BJ (cell line): ENCODE data around the gene ZNF91. TPM values are rescaled to one million over a fixed set of nuclear protein-coding genes. Genes with fewer than 3 reads are reported as not detected.
"Not testable (repeated sequence)": the region's sequence is repeated elsewhere in the genome, so short reads cannot be mapped to it uniquely, and the experiment has no call there.

Experiments used
- CTCF ChIA-PET: fragments of 350-600 bp; formaldehyde crosslinking; extraction: SDS; loops from one replicate; lab custom pipeline; 2021; ENCODE audit warnings: antibody characterized with exemption, inconsistent platforms; lab: Yijun Ruan, JAX
- POLR2A ChIA-PET: fragments of 300-600 bp; sonication (Branson Sonifier 250); formaldehyde crosslinking; extraction: SDS; loops from one replicate; lab custom pipeline; 2021; ENCODE audit warnings: antibody characterized with exemption; lab: Charles Lee
- DNase-seq: peaks from one replicate; pipeline ENCODE4 v3.0.0-alpha.2; 2011; ENCODE audit warnings: low read depth
- H3K27me3 ChIP-seq: 2 replicates; pipeline ENCODE4 v1.6.0; 2011; ENCODE audit warnings: low read length; ENCODE audit not compliant: control insufficient read depth, insufficient read depth
- H3K36me3 ChIP-seq: 2 replicates; pipeline ENCODE4 v1.5.1; 2011; ENCODE audit warnings: low read length; ENCODE audit not compliant: control insufficient read depth, insufficient read depth
- H3K4me3 ChIP-seq: 2 replicates; pipeline ENCODE4 v1.5.1; 2011; ENCODE audit warnings: low read depth, mild to moderate bottlenecking, control low read depth, low read length
- polyA plus RNA-seq: library from polyadenylated mRNA; depleted of rRNA; stranded (reverse); fragments of >200 nt; gene quantifications from 2 replicates; pipeline ENCODE4 v1.2.3, GENCODE V29; 2011; rRNA removed
- small RNA-seq: library from RNA; depleted of rRNA; stranded (forward); fragments of <200 nt; gene quantifications from one replicate; pipeline ENCODE3, GENCODE V24; 2012; ENCODE audit warnings: low replicate concordance, low read depth; ENCODE audit not compliant: insufficient read length
- TF ChIP-seq, protein P1 (sequence below): IDR thresholded peaks from 2 replicates; pipeline ENCODE4 v1.5.1; 2011; ENCODE audit warnings: low read depth, mild to moderate bottlenecking, control low read depth, inconsistent platforms, low read length, moderate library complexity; ENCODE audit not compliant: insufficient read depth

Gene ZNF91
- polyA plus RNA-seq, 1 experiment: 8.3 TPM

DNA sequence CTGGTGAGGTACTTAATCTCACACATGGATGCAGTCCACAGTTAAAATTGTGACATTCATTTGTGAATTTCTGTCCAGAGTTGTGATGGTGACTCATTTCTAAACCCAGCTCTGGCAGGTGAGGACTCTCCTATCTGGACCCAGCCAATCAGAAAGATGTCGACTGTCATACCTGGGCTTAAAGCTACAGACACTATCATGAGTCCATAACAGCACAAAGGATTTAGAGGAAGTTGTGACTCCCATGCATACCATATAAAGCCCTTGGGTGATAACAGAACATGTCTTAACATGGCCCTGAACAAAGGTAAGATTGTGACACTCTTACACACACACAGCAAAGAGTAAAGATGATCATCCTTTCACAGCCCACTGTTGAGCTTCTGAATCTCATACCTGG lies 85.3 kb downstream of the ZNF91 start:
- H3K27me3 ChIP-seq: no peaks in the 10 kb centered on the region
- H3K4me3 ChIP-seq: no peak overlapping the region
- no peaks in the 10 kb centered on the region for H3K36me3 ChIP-seq
- TF ChIP-seq, protein P1, sequence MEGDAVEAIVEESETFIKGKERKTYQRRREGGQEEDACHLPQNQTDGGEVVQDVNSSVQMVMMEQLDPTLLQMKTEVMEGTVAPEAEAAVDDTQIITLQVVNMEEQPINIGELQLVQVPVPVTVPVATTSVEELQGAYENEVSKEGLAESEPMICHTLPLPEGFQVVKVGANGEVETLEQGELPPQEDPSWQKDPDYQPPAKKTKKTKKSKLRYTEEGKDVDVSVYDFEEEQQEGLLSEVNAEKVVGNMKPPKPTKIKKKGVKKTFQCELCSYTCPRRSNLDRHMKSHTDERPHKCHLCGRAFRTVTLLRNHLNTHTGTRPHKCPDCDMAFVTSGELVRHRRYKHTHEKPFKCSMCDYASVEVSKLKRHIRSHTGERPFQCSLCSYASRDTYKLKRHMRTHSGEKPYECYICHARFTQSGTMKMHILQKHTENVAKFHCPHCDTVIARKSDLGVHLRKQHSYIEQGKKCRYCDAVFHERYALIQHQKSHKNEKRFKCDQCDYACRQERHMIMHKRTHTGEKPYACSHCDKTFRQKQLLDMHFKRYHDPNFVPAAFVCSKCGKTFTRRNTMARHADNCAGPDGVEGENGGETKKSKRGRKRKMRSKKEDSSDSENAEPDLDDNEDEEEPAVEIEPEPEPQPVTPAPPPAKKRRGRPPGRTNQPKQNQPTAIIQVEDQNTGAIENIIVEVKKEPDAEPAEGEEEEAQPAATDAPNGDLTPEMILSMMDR: no peak
- CTCF ChIA-PET: no interaction called here
- DNase-seq: no peak
- POLR2A ChIA-PET: no interaction called here

DNA sequence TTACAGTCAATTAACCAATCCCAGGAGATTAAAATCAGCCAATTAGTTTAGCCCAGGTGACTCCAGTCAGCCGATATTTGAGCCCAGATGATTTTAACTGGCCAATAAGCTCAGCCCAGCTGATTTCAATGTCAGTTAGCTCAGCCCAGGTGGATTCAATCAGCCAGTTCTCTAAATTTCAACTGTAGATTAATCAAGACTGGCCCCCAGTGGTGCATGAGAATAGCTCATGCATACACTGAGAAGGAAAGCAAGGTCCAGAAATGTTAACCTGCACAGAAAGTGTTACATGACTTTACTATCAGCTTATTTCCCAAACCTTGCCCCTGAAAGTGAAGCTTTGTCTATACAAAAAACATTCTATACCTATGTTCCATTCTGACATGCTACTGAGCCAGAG lies 89.7 kb downstream of the ZNF91 start:
- Histone ChIP-seq H3K36me3 (no peaks in the 10 kb centered on the region), H3K27me3 (no peaks in the 10 kb centered on the region), H3K4me3 (no peak overlapping the region)
- TF ChIP-seq, protein P1: no peak
- ChIA-PET CTCF (no interaction called here), POLR2A (no interaction called here)
- DNase-seq: no peak

DNA sequence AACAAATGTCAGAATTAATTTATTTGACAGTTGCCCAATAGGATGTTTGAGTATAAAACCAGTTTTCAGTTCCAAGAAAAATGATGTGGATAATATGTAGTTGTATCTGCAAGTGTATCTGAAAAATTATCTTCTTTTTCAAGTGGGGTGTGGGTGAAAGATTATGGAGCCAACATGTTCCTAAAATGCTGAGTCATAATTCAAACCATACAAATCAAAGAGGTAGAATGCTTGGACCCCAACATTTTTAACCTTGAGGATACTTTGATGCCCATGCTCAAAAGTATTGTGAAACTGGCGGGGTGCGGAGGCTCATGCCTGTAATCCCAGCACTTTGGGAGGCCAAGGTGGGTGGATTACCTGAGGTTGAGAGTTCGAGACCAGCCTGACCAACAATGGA lies 91.0 kb downstream of the ZNF91 start:
- Histone ChIP-seq H3K27me3 (no peaks in the 10 kb centered on the region), H3K36me3 (no peaks in the 10 kb centered on the region), H3K4me3 (no peak overlapping the region)
- CTCF ChIA-PET: no interaction called here
- POLR2A ChIA-PET: no interaction called here
- TF ChIP-seq, protein P1: no peak
- DNase-seq: no peak

DNA sequence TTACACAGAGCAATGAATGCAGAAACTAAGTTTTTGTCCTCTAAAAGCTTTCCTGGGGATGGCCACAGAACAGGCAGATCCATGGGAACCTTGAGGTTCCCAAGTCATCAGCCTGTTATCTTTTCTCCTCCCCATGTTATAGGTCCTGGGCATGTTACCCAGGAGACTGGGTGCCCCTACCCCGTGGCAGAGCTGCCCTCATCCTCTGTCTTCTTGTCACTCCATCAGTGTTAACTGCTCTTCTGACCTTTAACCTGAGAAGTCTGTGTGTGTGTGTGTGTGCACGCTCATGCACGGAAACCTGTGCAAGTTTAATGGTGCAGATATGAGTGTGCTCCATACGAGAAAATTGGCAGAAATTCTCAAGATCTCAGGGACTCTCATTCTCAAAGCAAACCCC lies 101.1 kb downstream of the ZNF91 start:
- H3K36me3 ChIP-seq: no peaks in the 10 kb centered on the region
- TF ChIP-seq, protein P1: no peak
- ChIA-PET POLR2A (no interaction called here), CTCF (no interaction called here)
- no peak overlapping the region for H3K4me3 ChIP-seq
- no peaks in the 10 kb centered on the region for H3K27me3 ChIP-seq
- DNase-seq: no peak

DNA sequence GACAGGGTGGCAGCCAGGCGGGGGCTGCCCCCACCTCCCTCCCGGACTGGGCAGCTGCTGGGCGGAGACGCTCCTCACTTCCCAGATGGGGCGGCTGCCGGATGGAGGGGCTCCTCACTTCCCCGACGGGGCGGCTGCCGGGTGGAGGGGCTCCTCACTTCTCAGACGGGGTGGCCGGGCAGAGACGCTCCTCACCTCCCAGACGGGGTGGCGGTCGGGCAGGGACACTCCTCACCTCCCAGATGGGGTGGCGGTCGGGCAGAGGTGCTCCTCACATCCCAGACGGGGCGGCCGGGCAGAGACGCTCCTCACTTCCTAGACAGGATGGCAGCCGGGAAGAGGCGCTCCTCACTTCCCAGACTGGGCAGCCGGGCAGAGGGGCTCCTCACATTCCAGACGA lies 105.3 kb downstream of the ZNF91 start:
- DNase-seq, H3K36me3 ChIP-seq, POLR2A ChIA-PET, CTCF ChIA-PET, H3K4me3 ChIP-seq, H3K27me3 ChIP-seq: not testable (repeated sequence)

Small RNAs within 50 kb of the gene (small RNA-seq; reads per million reads assigned to genes)
- not detected for gene VN1R91P

Other genes starting within 250 kb of the ZNF91 start
- 1.0 and 1.3 TPM in 2 replicates for gene ZNF724, start 145.1 kb downstream of the ZNF91 start, polyA plus RNA-seq